Esophagus muscularis mucosa (tissue), 4 donors: ENCODE measurements around the gene NHP2.

Source experiments
- EP300 ChIP-seq: sonication (generic); formaldehyde crosslinking; IDR thresholded peaks from one replicate; pipeline ENCODE4 v1.6.1; 2017; ENCODE audit warnings: antibody characterized with exemption
- POLR2A ChIP-seq: fragments of 450-650 bp; IDR thresholded peaks from one replicate; pipeline ENCODE4 v1.6.1; 2017; ENCODE audit warnings: antibody characterized with exemption, moderate library complexity, mild to moderate bottlenecking, low read depth
- TF ChIP-seq, protein P1 (sequence below), 3 experiments: fragments of 200-600 bp in 2 of 3; fragments of 450-650 bp in 1 of 3; sonication (generic) in 2 of 3; IDR thresholded peaks; one replicate each; pipeline ENCODE4 v1.5.1; 2017 to 2019; ENCODE audit warnings: antibody characterized with exemption in 3 of 3, mild to moderate bottlenecking in 2 of 3, moderate library complexity in 1 of 3

DNA sequence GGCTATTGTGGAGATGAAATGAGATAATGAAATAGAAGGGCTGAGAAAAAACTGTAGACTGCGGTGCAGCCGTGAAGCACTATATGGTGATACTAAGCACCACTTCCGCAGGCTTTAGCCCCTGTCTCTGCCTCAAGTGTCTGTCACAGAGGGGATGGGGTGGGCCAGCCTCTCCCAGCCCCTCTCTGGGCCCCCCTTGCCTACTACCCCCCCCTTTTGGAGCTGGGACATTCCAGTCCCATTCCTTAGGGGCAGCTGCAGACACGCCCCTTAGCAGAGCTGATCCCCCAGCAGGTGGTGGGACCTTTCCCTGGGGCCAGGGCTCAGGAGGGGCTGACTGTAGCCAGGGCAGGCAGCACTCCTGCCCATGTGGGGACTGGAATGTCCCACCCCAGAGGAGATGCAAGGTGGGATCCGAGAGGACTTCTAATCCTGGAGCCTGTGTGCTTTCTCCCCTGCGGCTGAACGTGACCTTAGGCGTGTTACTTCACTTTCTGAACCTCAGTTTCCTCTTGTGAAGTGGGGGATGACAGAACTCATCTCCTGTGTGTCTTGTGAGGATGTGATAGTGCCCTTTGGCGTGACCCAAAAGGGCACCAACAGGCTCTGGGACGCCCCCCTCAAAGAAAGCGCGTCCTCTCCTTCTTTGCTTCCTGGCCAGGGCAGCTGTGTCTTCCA, 38.4 kb downstream of the NHP2 start:
- TF ChIP-seq POLR2A (no peak), EP300 (no peak)
- TF ChIP-seq, protein P1, sequence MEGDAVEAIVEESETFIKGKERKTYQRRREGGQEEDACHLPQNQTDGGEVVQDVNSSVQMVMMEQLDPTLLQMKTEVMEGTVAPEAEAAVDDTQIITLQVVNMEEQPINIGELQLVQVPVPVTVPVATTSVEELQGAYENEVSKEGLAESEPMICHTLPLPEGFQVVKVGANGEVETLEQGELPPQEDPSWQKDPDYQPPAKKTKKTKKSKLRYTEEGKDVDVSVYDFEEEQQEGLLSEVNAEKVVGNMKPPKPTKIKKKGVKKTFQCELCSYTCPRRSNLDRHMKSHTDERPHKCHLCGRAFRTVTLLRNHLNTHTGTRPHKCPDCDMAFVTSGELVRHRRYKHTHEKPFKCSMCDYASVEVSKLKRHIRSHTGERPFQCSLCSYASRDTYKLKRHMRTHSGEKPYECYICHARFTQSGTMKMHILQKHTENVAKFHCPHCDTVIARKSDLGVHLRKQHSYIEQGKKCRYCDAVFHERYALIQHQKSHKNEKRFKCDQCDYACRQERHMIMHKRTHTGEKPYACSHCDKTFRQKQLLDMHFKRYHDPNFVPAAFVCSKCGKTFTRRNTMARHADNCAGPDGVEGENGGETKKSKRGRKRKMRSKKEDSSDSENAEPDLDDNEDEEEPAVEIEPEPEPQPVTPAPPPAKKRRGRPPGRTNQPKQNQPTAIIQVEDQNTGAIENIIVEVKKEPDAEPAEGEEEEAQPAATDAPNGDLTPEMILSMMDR (IDR thresholded peaks at IDR 0.05): no peak
